HepG2 (cell line): ENCODE data around the gene POLR2F. TPM values are rescaled to one million over a fixed set of nuclear protein-coding genes. Genes with fewer than 3 reads are reported as not detected.
A peak's percentile ranks its signal among the peaks of the same experiment; 100 is the strongest.

ENCODE experiments used
- AFF4 ChIP-seq: sonication (generic); formaldehyde crosslinking; IDR thresholded peaks from 2 replicates; pipeline ENCODE4 v1.4.0; 2020; ENCODE audit warnings: missing genetic modification reagents
- BCLAF1 ChIP-seq: fragments of 450-650 bp; IDR thresholded peaks from 2 replicates; pipeline ENCODE4 v1.6.1; 2017; ENCODE audit warnings: mild to moderate bottlenecking
- CCDC6 ChIP-seq: sonication (generic); formaldehyde crosslinking; IDR thresholded peaks from 2 replicates; pipeline ENCODE4 v1.8.1; 2022; ENCODE audit warnings: mild to moderate bottlenecking, missing genetic modification reagents, moderate library complexity
- CSRNP1 ChIP-seq: sonication (generic); formaldehyde crosslinking; IDR thresholded peaks from 2 replicates; pipeline ENCODE4 v1.8.1; 2023; ENCODE audit warnings: mild to moderate bottlenecking, missing genetic modification reagents
- KAT8 ChIP-seq: IDR thresholded peaks from 2 replicates; pipeline ENCODE4 v1.6.1; 2016; ENCODE audit warnings: missing genetic modification reagents, missing compliant biosample characterization
- MXI1 ChIP-seq: IDR thresholded peaks from 3 replicates; pipeline ENCODE4 v1.6.1; 2012; ENCODE audit warnings: low read depth, low read length, inconsistent platforms, borderline replicate concordance
- NR0B2 ChIP-seq: sonication (generic); formaldehyde crosslinking; IDR thresholded peaks from 2 replicates; pipeline ENCODE4 v1.4.0; 2020; ENCODE audit warnings: mild to moderate bottlenecking, missing genetic modification reagents
- RAD51 ChIP-seq: fragments of 450-650 bp; IDR thresholded peaks from 2 replicates; pipeline ENCODE4 v1.6.1; 2016; ENCODE audit warnings: borderline replicate concordance
- TFDP2 ChIP-seq: sonication (generic); formaldehyde crosslinking; IDR thresholded peaks from 2 replicates; pipeline ENCODE4 v1.4.0; 2020; ENCODE audit warnings: missing genetic modification reagents
- ZBTB2 ChIP-seq: sonication (generic); formaldehyde crosslinking; IDR thresholded peaks from 2 replicates; pipeline ENCODE4 v1.8.0; 2022; ENCODE audit warnings: low read depth, missing genetic modification reagents
- ZNF496 ChIP-seq: sonication (generic); formaldehyde crosslinking; IDR thresholded peaks from 2 replicates; pipeline ENCODE4 v1.8.1; 2023; ENCODE audit warnings: mild to moderate bottlenecking, moderate library complexity, missing genetic modification reagents; ENCODE audit not compliant: insufficient replicate concordance
- ZNF512 ChIP-seq: sonication (generic); formaldehyde crosslinking; IDR thresholded peaks from 2 replicates; pipeline ENCODE4 v1.4.0; 2020; ENCODE audit warnings: mild to moderate bottlenecking, missing genetic modification reagents
- ZNF577 ChIP-seq: sonication (generic); formaldehyde crosslinking; IDR thresholded peaks from 2 replicates; pipeline ENCODE4 v1.4.0; 2020; ENCODE audit warnings: mild to moderate bottlenecking, low read depth, missing genetic modification reagents, borderline replicate concordance
- ZNF605 ChIP-seq: sonication (generic); formaldehyde crosslinking; IDR thresholded peaks from 2 replicates; pipeline ENCODE4 v1.8.0; 2022; ENCODE audit warnings: mild to moderate bottlenecking, missing genetic modification reagents
- ZSCAN30 ChIP-seq: sonication (generic); formaldehyde crosslinking; IDR thresholded peaks from 2 replicates; pipeline ENCODE4 v1.5.0; 2020; ENCODE audit warnings: mild to moderate bottlenecking, missing genetic modification reagents
- polyA plus RNA-seq, 8 experiments: library from polyadenylated mRNA; depleted of rRNA in 3 of 8; stranded (reverse) in 7 of 8; unstranded in 1 of 8; fragments of >200 nt; fragmentation: Illumina TruSeq in 4 of 8; extraction: Trizol in 4 of 8; gene quantifications; 2 replicates each; pipeline versions ENCODE4 v1.2.1 to v1.2.3, GENCODE V29; 2011 to 2016; ENCODE audit warnings: low read depth in 4 of 8, missing spikeins in 1 of 8, mixed read lengths in 1 of 8; ENCODE audit not compliant: insufficient read depth in 1 of 8
- total RNA-seq, 5 experiments: library from RNA; depleted of rRNA; stranded (reverse); fragments of >200 nt; fragmentation: Illumina TruSeq; extraction: Trizol; gene quantifications; 2 replicates each; pipeline ENCODE4 v1.2.3, GENCODE V29; 2016; ENCODE audit warnings: low read depth in 1 of 5

Gene POLR2F
- total and polyA plus RNA-seq, 2 of the 13 experiments (the other 11 are each of a cell fraction or from before 2014, with no cell fraction given), result 135 to 158 TPM

- no peak for TF ChIP-seq ZNF605 (CRISPR knock-in tag)
- no peak for TF ChIP-seq ZBTB2
- TF ChIP-seq ZNF577 (CRISPR knock-in tag), result no peak
- TF ChIP-seq BCLAF1, result no peak
- TF ChIP-seq MXI1, result peak; percentile 69; the same call in 1 of the 3 replicates
- TF ChIP-seq ZNF512 (CRISPR knock-in tag), result no peak
- TF ChIP-seq ZSCAN30 (CRISPR knock-in tag), result no peak
- TF ChIP-seq CSRNP1, result no peak
- TF ChIP-seq ZNF496 (CRISPR knock-in tag), result no peak
- no peak for TF ChIP-seq AFF4 (CRISPR knock-in tag)
- no peak for TF ChIP-seq TFDP2 (CRISPR knock-in tag)
- TF ChIP-seq KAT8 (CRISPR knock-in tag), result peak; percentile 61
- TF ChIP-seq CCDC6, result peak; percentile 76; the same call in 1 of the 2 replicates
- TF ChIP-seq RAD51, result no peak
- TF ChIP-seq NR0B2 (CRISPR knock-in tag), result no peak
Observed at GRCh38 chr22:37933711-37934376, 19.7 kb upstream of the POLR2F start (continued).
